ENCODE results near the gene ZNF430. TPM values are rescaled to one million over a fixed set of nuclear protein-coding genes. Genes with fewer than 3 reads are reported as not detected.

ZNF430 gene
- total and polyA plus RNA-seq, 7 experiments from 2014 or later = 26.4 to 65.9 (median 48.3) TPM

GRCh38 chr19:21065336-21065735 is 44.9 kb downstream of the ZNF430 start:
- no peak overlapping the region for H3K27ac ChIP-seq (ENCODE audit: low read depth, low read length)
- H3K27me3 Mint-ChIP-seq = no peaks in the 10 kb centered on the region
- intact Hi-C loops (cut with micrococcal nuclease) = no loop called here
- peaks cover 0 to 7% (median 0%) of the 10 kb centered on the region in 3 experiments for H3K9me3 ChIP-seq (ENCODE audit: control insufficient read depth in 2 of 3, low read length in 3 of 3)
- ChIA-PET CTCF (no interaction called here), POLR2A (no interaction called here)
- no peak overlapping the region for H3K27ac Mint-ChIP-seq
- H3K4me3 Mint-ChIP-seq = no peak overlapping the region
- peaks cover 3 to 54% (median 37%) of the 10 kb centered on the region in 5 donors for H3K36me3 Mint-ChIP-seq
- no peaks in the 10 kb centered on the region for H3K4me1 Mint-ChIP-seq
- H3K4me3 ChIP-seq (ENCODE audit: low read length) = no peak overlapping the region
- no peak for DNase-seq
- no peaks in the 10 kb centered on the region for H3K4me1 ChIP-seq (ENCODE audit: control insufficient read depth in 2 of 2, insufficient read depth in 2 of 2, low read length in 2 of 2)
- peaks cover 0 to 48% (median 11%) of the 10 kb centered on the region in 11 donors for H3K9me3 Mint-ChIP-seq
- ATAC-seq = no peak
- H3K36me3 ChIP-seq (ENCODE audit: control insufficient read depth in 2 of 3, insufficient read depth in 3 of 3, low read length in 3 of 3) = peaks cover 0 to 21% (median 0%) of the 10 kb centered on the region in 3 experiments
- H3K27me3 ChIP-seq (ENCODE audit: control insufficient read depth in 2 of 2, insufficient read depth in 2 of 2, low read length in 2 of 2) = no peaks in the 10 kb centered on the region

GRCh38 chr19:21082011-21082975 is 61.8 kb downstream of the ZNF430 start, which contains the start of gene ZNF714:
TSS of gene ZNF714 (plus strand) at chr19:21082203. CDS start at chr19:21098269, 16,066 bp downstream.
- no peaks in the 10 kb centered on the region for H3K27me3 Mint-ChIP-seq
- H3K27me3 ChIP-seq (ENCODE audit: control insufficient read depth in 2 of 2, insufficient read depth in 2 of 2, low read length in 2 of 2) = no peaks in the 10 kb centered on the region
- peak within 1 kb of the TSS; percentile 91 to 100 (median 99) for H3K4me3 Mint-ChIP-seq
- DNase-seq (peak; percentile 55 to 90 (median 80)), ATAC-seq (peak; percentile 100)
- ChIA-PET POLR2A (interaction anchor here (0.7 to 2.1 kb wide), 10 partner anchors 10 to 659 kb away, joined by 3 to 12 read pairs (median 4); partner anchors contain the start of genes ZNF429, ZNF430, ZNF431 and ZNF85), CTCF (interaction anchor here (1.2 kb wide), 1 partner anchor 13 kb away, joined by 3 read pairs; no protein-coding TSS in a partner anchor)
- H3K27ac Mint-ChIP-seq = peak within 1 kb of the TSS; percentile 85 to 99 (median 95)
- H3K27ac ChIP-seq (ENCODE audit: low read depth, low read length) = peak within 1 kb of the TSS; percentile 74
- no peaks in the 10 kb centered on the region for H3K9me3 ChIP-seq (ENCODE audit: control insufficient read depth in 2 of 3, low read length in 3 of 3)
- peaks cover 0 to 6% (median 0%) of the 10 kb centered on the region in 3 experiments for H3K36me3 ChIP-seq (ENCODE audit: control insufficient read depth in 2 of 3, insufficient read depth in 3 of 3, low read length in 3 of 3)
- intact Hi-C loops (cut with micrococcal nuclease) = loop anchor here (1.0 to 10.0 kb wide), 12 partner anchors 59 to 753 kb away; partner anchors contain the start of genes ZNF43 (in 2 of the 2), ZNF430 (in 2 of the 2), ZNF85 (in 2 of the 2) and ZNF429 (in 1 of the 2)
- H3K4me3 ChIP-seq (ENCODE audit: low read length) = peak within 1 kb of the TSS; percentile 92
- H3K4me1 ChIP-seq (ENCODE audit: control insufficient read depth in 2 of 2, insufficient read depth in 2 of 2, low read length in 2 of 2) = no peaks in the 10 kb centered on the region
- peaks cover 0 to 4% (median 0%) of the 10 kb centered on the region in 11 donors for H3K9me3 Mint-ChIP-seq
- peaks cover 2 to 38% (median 24%) of the 10 kb centered on the region in 5 donors for H3K36me3 Mint-ChIP-seq
- H3K4me1 Mint-ChIP-seq = peaks cover 3 to 24% (median 18%) of the 10 kb centered on the region in 7 donors

GRCh38 chr19:21084343-21084742 is 63.9 kb downstream of the ZNF430 start:
- Mint-ChIP-seq H3K27ac (no peak overlapping the region), H3K4me3 (peak overlapping the region in 2 of 10 donors; percentile 4 to 20), H3K27me3 (no peaks in the 10 kb centered on the region), H3K36me3 (peaks cover 0 to 39% (median 31%) of the 10 kb centered on the region in 5 donors), H3K4me1 (peaks cover 3 to 27% (median 18%) of the 10 kb centered on the region in 7 donors), H3K9me3 (peaks cover 0 to 4% (median 0%) of the 10 kb centered on the region in 11 donors)
- Histone ChIP-seq H3K4me1 (ENCODE audit: control insufficient read depth in 2 of 2, insufficient read depth in 2 of 2, low read length in 2 of 2) (no peaks in the 10 kb centered on the region), H3K36me3 (ENCODE audit: control insufficient read depth in 2 of 3, insufficient read depth in 3 of 3, low read length in 3 of 3) (peaks cover 0 to 6% (median 0%) of the 10 kb centered on the region in 3 experiments), H3K9me3 (ENCODE audit: control insufficient read depth in 2 of 3, low read length in 3 of 3) (no peaks in the 10 kb centered on the region), H3K4me3 (ENCODE audit: low read length) (no peak overlapping the region), H3K27me3 (ENCODE audit: control insufficient read depth in 2 of 2, insufficient read depth in 2 of 2, low read length in 2 of 2) (no peaks in the 10 kb centered on the region), H3K27ac (ENCODE audit: low read depth, low read length) (no peak overlapping the region)
- POLR2A ChIA-PET = no interaction called here
- DNase-seq (no peak), ATAC-seq (no peak)
- intact Hi-C loops (cut with micrococcal nuclease) = loop anchor here (5.0 to 10.0 kb wide), 6 partner anchors 162 to 750 kb away; partner anchors contain the start of genes ZNF43 (in 2 of the 2), ZNF429 (in 1 of the 2), ZNF493 (in 1 of the 2) and ZNF626 (in 1 of the 2)
- CTCF ChIA-PET = no interaction called here

GRCh38 chr19:21087871-21088270 is 67.4 kb downstream of the ZNF430 start:
- Mint-ChIP-seq H3K36me3 (peaks cover 0 to 52% (median 22%) of the 10 kb centered on the region in 5 donors), H3K27ac (no peak overlapping the region), H3K4me3 (no peak overlapping the region), H3K27me3 (no peaks in the 10 kb centered on the region), H3K9me3 (no peaks in the 10 kb centered on the region), H3K4me1 (peaks cover 3 to 18% (median 9%) of the 10 kb centered on the region in 7 donors)
- H3K27me3 ChIP-seq (ENCODE audit: control insufficient read depth in 2 of 2, insufficient read depth in 2 of 2, low read length in 2 of 2) = no peaks in the 10 kb centered on the region
- H3K9me3 ChIP-seq (ENCODE audit: control insufficient read depth in 2 of 3, low read length in 3 of 3) = no peaks in the 10 kb centered on the region
- no peaks in the 10 kb centered on the region for H3K4me1 ChIP-seq (ENCODE audit: control insufficient read depth in 2 of 2, insufficient read depth in 2 of 2, low read length in 2 of 2)
- intact Hi-C loops (cut with micrococcal nuclease) = loop anchor here (10.0 kb wide), 3 partner anchors 417 to 747 kb away; partner anchors contain the start of genes ZNF43 (in 2 of the 2) and ZNF429 (in 1 of the 2)
- H3K4me3 ChIP-seq (ENCODE audit: low read length) = no peak overlapping the region
- ATAC-seq (no peak), DNase-seq (no peak)
- no peak overlapping the region for H3K27ac ChIP-seq (ENCODE audit: low read depth, low read length)
- ChIA-PET POLR2A (no interaction called here), CTCF (no interaction called here)
- H3K36me3 ChIP-seq (ENCODE audit: control insufficient read depth in 2 of 3, insufficient read depth in 3 of 3, low read length in 3 of 3) = no peaks in the 10 kb centered on the region

- no peaks in the 10 kb centered on the region for H3K27me3 Mint-ChIP-seq
- Histone ChIP-seq H3K27me3 (ENCODE audit: control insufficient read depth in 2 of 2, insufficient read depth in 2 of 2, low read length in 2 of 2) (no peaks in the 10 kb centered on the region), H3K27ac (ENCODE audit: low read depth, low read length) (no peak overlapping the region), H3K4me3 (ENCODE audit: low read length) (no peak overlapping the region), H3K36me3 (ENCODE audit: control insufficient read depth in 2 of 3, insufficient read depth in 3 of 3, low read length in 3 of 3) (no peaks in the 10 kb centered on the region), H3K4me1 (ENCODE audit: control insufficient read depth in 2 of 2, insufficient read depth in 2 of 2, low read length in 2 of 2) (no peaks in the 10 kb centered on the region), H3K9me3 (ENCODE audit: control insufficient read depth in 2 of 3, low read length in 3 of 3) (no peaks in the 10 kb centered on the region)
- ChIA-PET POLR2A (interaction anchor here (1.3 kb wide), 1 partner anchor 10 kb away, joined by 3 read pairs; the partner anchor contains the start of gene ZNF714), CTCF (no interaction called here)
- no peak for DNase-seq
- peaks cover 0 to 15% (median 0%) of the 10 kb centered on the region in 7 donors for H3K4me1 Mint-ChIP-seq
- no peak for ATAC-seq
- H3K36me3 Mint-ChIP-seq = peaks cover 0 to 52% (median 37%) of the 10 kb centered on the region in 5 donors
- no peak overlapping the region for H3K4me3 Mint-ChIP-seq
- peaks cover 0 to 3% (median 0%) of the 10 kb centered on the region in 11 donors for H3K9me3 Mint-ChIP-seq
- no peak overlapping the region for H3K27ac Mint-ChIP-seq
- intact Hi-C loops (cut with micrococcal nuclease) = no loop called here
Measured at GRCh38 chr19:21092109-21092508, 71.7 kb downstream of the ZNF430 start.

GRCh38 chr19:21094347-21095025 is 74.0 kb downstream of the ZNF430 start:
- no peaks in the 10 kb centered on the region for H3K27me3 Mint-ChIP-seq
- no peak overlapping the region for H3K27ac ChIP-seq (ENCODE audit: low read depth, low read length)
- DNase-seq (no peak), ATAC-seq (no peak)
- H3K4me3 ChIP-seq (ENCODE audit: low read length) = no peak overlapping the region
- no peaks in the 10 kb centered on the region for H3K4me1 ChIP-seq (ENCODE audit: control insufficient read depth in 2 of 2, insufficient read depth in 2 of 2, low read length in 2 of 2)
- H3K36me3 Mint-ChIP-seq = peaks cover 0 to 61% (median 48%) of the 10 kb centered on the region in 5 donors
- intact Hi-C loops (cut with micrococcal nuclease) = no loop called here
- peaks cover 0 to 15% (median 0%) of the 10 kb centered on the region in 7 donors for H3K4me1 Mint-ChIP-seq
- POLR2A ChIA-PET = no interaction called here
- H3K4me3 Mint-ChIP-seq = no peak overlapping the region
- peaks cover 0 to 7% (median 0%) of the 10 kb centered on the region in 3 experiments for H3K36me3 ChIP-seq (ENCODE audit: control insufficient read depth in 2 of 3, insufficient read depth in 3 of 3, low read length in 3 of 3)
- H3K9me3 Mint-ChIP-seq = peaks cover 0 to 8% (median 0%) of the 10 kb centered on the region in 11 donors
- CTCF ChIA-PET = no interaction called here
- H3K27me3 ChIP-seq (ENCODE audit: control insufficient read depth in 2 of 2, insufficient read depth in 2 of 2, low read length in 2 of 2) = no peaks in the 10 kb centered on the region
- H3K9me3 ChIP-seq (ENCODE audit: control insufficient read depth in 2 of 3, low read length in 3 of 3) = no peaks in the 10 kb centered on the region
- H3K27ac Mint-ChIP-seq = no peak overlapping the region

All from naive thymus-derived CD4-positive, alpha-beta T cell (primary cell).